ENCODE results near the gene BLVRB. TPM values are rescaled to one million over a fixed set of nuclear protein-coding genes. Genes with fewer than 3 reads are reported as not detected.

Gene BLVRB
- total RNA-seq = 10 to 100 TPM; 21.2 to 21.7 TPM

GRCh38 chr19:40465557-40466218, at the start of gene BLVRB:
TSS of gene BLVRB (minus strand) at chr19:40465745. CDS start at chr19:40465688, 57 bp downstream.
- H3K4me1 Mint-ChIP-seq (ENCODE audit: low read depth) = peaks cover 24% of the 10 kb centered on the region
- peak within 1 kb of the TSS; percentile 83 for H3K27ac Mint-ChIP-seq
- intact Hi-C loops (cut with micrococcal nuclease) = no loop called here
- peaks cover 9% of the 10 kb centered on the region for H3K27me3 Mint-ChIP-seq
- TF ChIP-seq CTCF (IDR thresholded peaks at IDR 0.05) = no peak
- H3K36me3 Mint-ChIP-seq (ENCODE audit: low read depth) = peaks cover 4% of the 10 kb centered on the region
- ChIA-PET POLR2A (interaction anchor here (0.8 to 2.7 kb wide), 6 partner anchors 22 to 135 kb away, joined by 3 to 16 read pairs (median 4); partner anchors contain the start of genes C19orf47 and LTBP4), CTCF (interaction anchor here (0.8 to 5.3 kb wide), 23 partner anchors 9 to 246 kb away, joined by 3 to 28 read pairs (median 6); partner anchors contain the start of genes AKT2, C19orf47, PLD3 and SERTAD1)
- H3K9me3 Mint-ChIP-seq = no peaks in the 10 kb centered on the region
- ATAC-seq (peak; percentile 89), DNase-seq (peak; percentile 100)
- peak within 1 kb of the TSS; percentile 80 for H3K4me3 Mint-ChIP-seq

GRCh38 chr19:40513741-40514315, 48.3 kb upstream of the BLVRB start:
- Mint-ChIP-seq H3K4me1 (ENCODE audit: low read depth) (peaks cover 8% of the 10 kb centered on the region), H3K36me3 (ENCODE audit: low read depth) (no peaks in the 10 kb centered on the region)

GRCh38 chr19:40513345-40513678, 47.8 kb upstream of the BLVRB start:
- ATAC-seq = no peak

More at GRCh38 chr19:40513741-40514315, 48.3 kb upstream of the BLVRB start:
- CTCF ChIA-PET = interaction anchor here (1.6 kb wide), 1 partner anchor 10 kb away, joined by 4 read pairs; no protein-coding TSS in a partner anchor
- POLR2A ChIA-PET = interaction anchor here (0.6 kb wide), 1 partner anchor 18 kb away, joined by 3 read pairs; no protein-coding TSS in a partner anchor
- Mint-ChIP-seq H3K27ac (no peak overlapping the region), H3K4me3 (no peak overlapping the region), H3K27me3 (peaks cover 42% of the 10 kb centered on the region), H3K9me3 (no peaks in the 10 kb centered on the region)
- ATAC-seq (no peak), DNase-seq (no peak)
- intact Hi-C loops (cut with micrococcal nuclease) = no loop called here
- TF ChIP-seq CTCF (IDR thresholded peaks at IDR 0.05) = no peak

GRCh38 chr19:40512473-40513344, 47.2 kb upstream of the BLVRB start:
- intact Hi-C loops (cut with micrococcal nuclease) = no loop called here
- H3K4me1 Mint-ChIP-seq (ENCODE audit: low read depth) = peaks cover 8% of the 10 kb centered on the region
- ChIA-PET POLR2A (no interaction called here), CTCF (interaction anchor here (0.9 to 1.6 kb wide), 2 partner anchors 11 to 88 kb away, joined by 3 to 4 read pairs; no protein-coding TSS in a partner anchor)
- H3K27ac Mint-ChIP-seq = no peak overlapping the region
- no peaks in the 10 kb centered on the region for H3K36me3 Mint-ChIP-seq (ENCODE audit: low read depth)
- no peaks in the 10 kb centered on the region for H3K9me3 Mint-ChIP-seq
- H3K27me3 Mint-ChIP-seq = peaks cover 45% of the 10 kb centered on the region
- no peak for ATAC-seq
- no peak for TF ChIP-seq CTCF (IDR thresholded peaks at IDR 0.05)
- H3K4me3 Mint-ChIP-seq = no peak overlapping the region
- no peak for DNase-seq

More at GRCh38 chr19:40513345-40513678, 47.8 kb upstream of the BLVRB start:
- no peaks in the 10 kb centered on the region for H3K36me3 Mint-ChIP-seq (ENCODE audit: low read depth)
- H3K4me1 Mint-ChIP-seq (ENCODE audit: low read depth) = peaks cover 8% of the 10 kb centered on the region
- peaks cover 45% of the 10 kb centered on the region for H3K27me3 Mint-ChIP-seq
- TF ChIP-seq CTCF (IDR thresholded peaks at IDR 0.05) = no peak
- no peak overlapping the region for H3K4me3 Mint-ChIP-seq
- no peaks in the 10 kb centered on the region for H3K9me3 Mint-ChIP-seq
- intact Hi-C loops (cut with micrococcal nuclease) = no loop called here
- POLR2A ChIA-PET = no interaction called here
- H3K27ac Mint-ChIP-seq = no peak overlapping the region
- DNase-seq = no peak
- CTCF ChIA-PET = interaction anchor here (1.6 kb wide), 1 partner anchor 11 kb away, joined by 4 read pairs; no protein-coding TSS in a partner anchor

All from activated CD8-positive, alpha-beta T cell treated with anti-CD3 and anti-CD28 coated beads for 36 hours (primary cell).